Iris pigment epithelial cell (primary cell): Measurements from ENCODE around the gene ST7.

Experiments used
- DNase-seq: peaks from one replicate; pipeline ENCODE4 v3.0.0-alpha.2; 2011; ENCODE audit warnings: low read depth

Gene ST7

DNA sequence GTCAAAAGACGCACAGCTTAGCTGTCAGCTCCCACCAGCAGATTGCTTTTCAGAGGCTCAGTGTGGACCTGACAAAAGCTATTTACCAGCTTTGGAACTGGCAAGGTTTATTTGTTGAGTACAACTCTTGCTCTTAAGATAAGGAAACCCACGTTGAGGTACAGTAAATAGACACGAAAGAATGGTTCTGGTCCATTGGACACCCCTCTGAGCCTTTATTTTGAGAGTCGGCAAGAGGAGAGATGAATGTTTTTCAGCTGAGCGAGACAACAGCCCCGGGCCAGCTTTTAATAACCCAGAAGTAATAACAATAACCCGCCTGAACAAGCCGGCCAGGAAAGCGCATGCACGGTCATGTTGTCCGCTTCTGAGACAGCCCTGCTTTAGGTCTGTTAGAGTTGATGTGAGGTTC is 320.5 kb downstream of the ST7 start:
- no peak for DNase-seq

GRCh38 chr7:117274951-117275350 is 321.6 kb downstream of the ST7 start:
- no peak for DNase-seq

DNA sequence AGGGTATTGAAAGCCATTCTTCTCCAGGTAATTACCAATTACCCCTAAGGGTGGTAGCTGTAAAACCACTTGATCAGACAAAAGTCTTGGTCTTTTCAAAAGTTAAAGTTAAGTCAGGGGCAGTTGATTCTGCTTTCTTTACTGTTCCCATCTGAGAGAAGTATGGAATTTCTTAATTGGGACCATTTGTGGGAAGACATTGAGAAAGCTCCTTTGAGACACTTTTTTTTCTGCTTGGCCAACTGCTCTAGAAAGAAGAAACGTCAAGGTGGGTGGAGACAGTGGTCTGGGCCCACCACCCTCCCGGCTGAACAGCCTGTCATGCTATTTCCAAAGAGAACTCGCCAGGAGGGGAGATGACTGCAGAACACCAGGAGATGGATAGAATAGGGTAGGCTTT is 324.3 kb downstream of the ST7 start:
- DNase-seq: no peak

DNA sequence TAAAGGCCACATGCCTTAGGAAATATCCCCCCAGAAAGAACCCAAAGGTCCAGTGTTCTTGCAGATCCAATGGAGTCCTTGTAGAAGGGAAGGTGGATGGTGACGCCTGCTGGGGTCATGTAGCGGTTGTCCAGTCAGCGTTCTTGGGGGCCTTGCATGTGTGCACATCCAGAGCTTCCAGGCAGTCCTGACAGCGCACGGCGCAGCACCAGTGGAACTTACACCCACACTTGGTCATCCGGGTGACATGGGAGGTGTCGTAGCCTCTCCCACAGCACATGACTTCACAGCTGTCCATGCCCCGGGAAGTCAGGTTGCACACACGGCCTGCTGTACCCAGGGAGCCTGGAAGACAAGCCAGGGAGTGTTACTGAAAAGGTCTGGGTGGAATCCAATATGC is 324.7 kb downstream of the ST7 start:
- DNase-seq: no peak

- DNase-seq: no peak
Observed at GRCh38 chr7:117279203-117279602, 325.9 kb downstream of the ST7 start.
